Activated B cell treated with CpG ODN at 0.5 μM for 24 hours (primary cell): ENCODE data around the gene DHRS3. TPM values are rescaled to one million over a fixed set of nuclear protein-coding genes. Genes with fewer than 3 reads are reported as not detected.

Experiments used
- ATAC-seq: fragments of 200-7000 bp; cut with Tn5 transposase; one replicate; pipeline ENCODE4 v1.10.0; 2021; ENCODE audit warnings: low read depth, mild to moderate bottlenecking, moderate library complexity
- CTCF ChIA-PET: fragments of 350-600 bp; sonication (Branson Sonifier 250); formaldehyde crosslinking; loops from one replicate; lab custom pipeline; 2021; ENCODE audit warnings: antibody characterized with exemption; lab: Charles Lee
- POLR2A ChIA-PET: fragments of 350-600 bp; sonication (Branson Sonifier 250); formaldehyde crosslinking; loops from one replicate; lab custom pipeline; 2021; ENCODE audit warnings: antibody characterized with exemption; lab: Charles Lee
- DNase-seq: peaks from one replicate; pipeline ENCODE4 v3.0.0; 2022
- H3K27ac Mint-ChIP-seq: one replicate; pipeline ENCODE4 v1.8.0; 2020; ENCODE audit warnings: mixed read lengths
- H3K27me3 Mint-ChIP-seq: one replicate; pipeline ENCODE4 v1.8.0; 2021; ENCODE audit warnings: mixed read lengths
- H3K36me3 Mint-ChIP-seq: one replicate; pipeline ENCODE4 v1.8.0; 2021; ENCODE audit warnings: low read depth, mixed read lengths
- H3K4me1 Mint-ChIP-seq: one replicate; pipeline ENCODE4 v1.8.0; 2021; ENCODE audit warnings: mixed read lengths
- H3K4me3 Mint-ChIP-seq: one replicate; pipeline ENCODE4 v1.8.0; 2020; ENCODE audit warnings: mild to moderate bottlenecking, mixed read lengths
- H3K9me3 Mint-ChIP-seq: one replicate; pipeline ENCODE4 v1.8.0; 2020; ENCODE audit warnings: mixed read lengths
- CTCF ChIP-seq: fragments of 200-600 bp; IDR thresholded peaks from one replicate; pipeline ENCODE4 v1.8.0; 2022; ENCODE audit warnings: antibody characterized with exemption, mild to moderate bottlenecking
- intact Hi-C: fragments of 100-400 bp; cut with micrococcal nuclease; formaldehyde crosslinking; loops from one replicate; pipeline ENCODE4 v1.15.1; 2024
- total RNA-seq: library from RNA; stranded (reverse); gene quantifications from 2 replicates; pipeline ENCODE4 v1.2.3, GENCODE V29; 2022

Gene DHRS3
- total RNA-seq, 1 donor from 2014 or later, result 1.8 TPM

GRCh38 chr1:12620488-12620865, 2.5 kb upstream of the DHRS3 start:
- Mint-ChIP-seq H3K36me3 (no peaks in the 10 kb centered on the region), H3K4me1 (peaks cover 42% of the 10 kb centered on the region), H3K4me3 (no peak overlapping the region), H3K9me3 (no peaks in the 10 kb centered on the region), H3K27me3 (peaks cover 45% of the 10 kb centered on the region), H3K27ac (no peak overlapping the region)
- DNase-seq, result no peak
- TF ChIP-seq CTCF, result no peak
- ATAC-seq, result no peak
- intact Hi-C loops, result loop anchor here (1.0 kb wide), 2 partner anchors 306 to 345 kb away; no protein-coding TSS in a partner anchor
- CTCF ChIA-PET, result interaction anchor here (0.6 to 4.0 kb wide), 11 partner anchors 19 to 349 kb away, joined by 3 to 18 read pairs (median 4); no protein-coding TSS in a partner anchor
- POLR2A ChIA-PET, result no interaction called here

GRCh38 chr1:12619792-12620487, 1.9 kb upstream of the DHRS3 start:
- ATAC-seq, result peak; percentile 74
- DNase-seq, result peak; percentile 63
- H3K36me3 Mint-ChIP-seq, result no peaks in the 10 kb centered on the region
- H3K27me3 Mint-ChIP-seq, result peaks cover 47% of the 10 kb centered on the region
- no peaks in the 10 kb centered on the region for H3K9me3 Mint-ChIP-seq
- intact Hi-C loops, result loop anchor here (1.0 to 2.0 kb wide), 7 partner anchors 19 to 502 kb away; no protein-coding TSS in a partner anchor
- no peak for TF ChIP-seq CTCF
- H3K4me3 Mint-ChIP-seq, result peak overlapping the region; percentile 82
- ChIA-PET CTCF (interaction anchor here (0.6 to 4.0 kb wide), 11 partner anchors 19 to 348 kb away, joined by 3 to 18 read pairs (median 4); no protein-coding TSS in a partner anchor), POLR2A (interaction anchor here (0.6 kb wide), 1 partner anchor 710 kb away, joined by 7 read pairs; no protein-coding TSS in a partner anchor)
- H3K27ac Mint-ChIP-seq, result no peak overlapping the region
- H3K4me1 Mint-ChIP-seq, result peaks cover 43% of the 10 kb centered on the region

GRCh38 chr1:12618965-12619791, 1.2 kb upstream of the DHRS3 start:
- Mint-ChIP-seq H3K9me3 (no peaks in the 10 kb centered on the region), H3K4me1 (peaks cover 43% of the 10 kb centered on the region), H3K27me3 (peaks cover 54% of the 10 kb centered on the region), H3K36me3 (no peaks in the 10 kb centered on the region), H3K27ac (no peak overlapping the region), H3K4me3 (peak overlapping the region; percentile 82)
- ATAC-seq (no peak), DNase-seq (peak; percentile 30)
- ChIA-PET CTCF (interaction anchor here (0.8 to 4.0 kb wide), 13 partner anchors 18 to 347 kb away, joined by 3 to 18 read pairs (median 4); no protein-coding TSS in a partner anchor), POLR2A (interaction anchor here (0.6 kb wide), 1 partner anchor 710 kb away, joined by 7 read pairs; no protein-coding TSS in a partner anchor)
- intact Hi-C loops, result loop anchor here (1.0 to 2.0 kb wide), 5 partner anchors 18 to 501 kb away; no protein-coding TSS in a partner anchor
- no peak for TF ChIP-seq CTCF

GRCh38 chr1:12618661-12618964, 603 bp upstream of the DHRS3 start:
- no peak overlapping the region for H3K27ac Mint-ChIP-seq
- TF ChIP-seq CTCF, result no peak
- ATAC-seq (no peak), DNase-seq (no peak)
- CTCF ChIA-PET, result interaction anchor here (0.9 to 4.0 kb wide), 7 partner anchors 20 to 347 kb away, joined by 3 to 18 read pairs (median 4); no protein-coding TSS in a partner anchor
- POLR2A ChIA-PET, result no interaction called here
- H3K4me1 Mint-ChIP-seq, result peaks cover 43% of the 10 kb centered on the region
- H3K27me3 Mint-ChIP-seq, result peaks cover 54% of the 10 kb centered on the region
- no peaks in the 10 kb centered on the region for H3K36me3 Mint-ChIP-seq
- no peaks in the 10 kb centered on the region for H3K9me3 Mint-ChIP-seq
- H3K4me3 Mint-ChIP-seq, result peak overlapping the region; percentile 82
- intact Hi-C loops, result loop anchor here (2.0 kb wide), 2 partner anchors 146 to 212 kb away; no protein-coding TSS in a partner anchor
